H1 (cell line): ENCODE measurements around the gene SYVN1. TPM values are rescaled to one million over a fixed set of nuclear protein-coding genes. Genes with fewer than 3 reads are reported as not detected.

Experiments
- ATF2 ChIP-seq: IDR thresholded peaks from 2 replicates; pipeline ENCODE4 v1.6.1; 2012; ENCODE audit warnings: low read length, inconsistent platforms
- BCL11A ChIP-seq, 2 experiments: IDR thresholded peaks; one replicate each; pipeline ENCODE4 v1.6.1; 2011; ENCODE audit warnings: low read depth in 2 of 2, low read length in 2 of 2, mild to moderate bottlenecking in 2 of 2
- CBX8 ChIP-seq: fragments of 300-800, 300-1000 bp; sonication (generic); IDR thresholded peaks from 2 replicates; pipeline ENCODE4 v1.7.1; 2016; ENCODE audit warnings: low read depth, low read length, borderline replicate concordance
- CHD1 ChIP-seq: IDR thresholded peaks from 2 replicates; pipeline ENCODE4 v1.6.1; 2012; ENCODE audit warnings: low read depth, low read length, improper control_type of control experiment
- EGR1 ChIP-seq: IDR thresholded peaks from 2 replicates; pipeline ENCODE4 v1.6.1; 2011; ENCODE audit warnings: low read depth, low read length, borderline replicate concordance
- FOSL1 ChIP-seq: IDR thresholded peaks from 2 replicates; pipeline ENCODE4 v1.6.1; 2011; ENCODE audit warnings: mild to moderate bottlenecking, low read depth, low read length, moderate library complexity; ENCODE audit not compliant: insufficient read depth
- HDAC6 ChIP-seq: IDR thresholded peaks from one replicate; pipeline ENCODE4 v1.7.1; 2012; ENCODE audit warnings: low read depth, mild to moderate bottlenecking, inconsistent platforms, low read length, moderate library complexity
- KDM4A ChIP-seq: IDR thresholded peaks from one replicate; pipeline ENCODE4 v1.7.1; 2012; ENCODE audit warnings: low read depth, mild to moderate bottlenecking, moderate library complexity, low read length, inconsistent platforms; ENCODE audit not compliant: severe bottlenecking
- NRF1 ChIP-seq: IDR thresholded peaks from 2 replicates; pipeline ENCODE4 v1.6.1; 2011; ENCODE audit warnings: mild to moderate bottlenecking, low read depth, low read length, improper control_type of control experiment
- RFX5 ChIP-seq: IDR thresholded peaks from 2 replicates; pipeline ENCODE4 v1.6.1; 2011; ENCODE audit warnings: low read depth, low read length, improper control_type of control experiment, borderline replicate concordance
- RNF2 ChIP-seq: fragments of 200-900, 300-1000 bp; sonication (generic); IDR thresholded peaks from 2 replicates; pipeline ENCODE4 v1.7.1; 2016; ENCODE audit warnings: borderline replicate concordance, low read depth, mild to moderate bottlenecking, antibody characterized with exemption, low read length; ENCODE audit not compliant: poor library complexity, severe bottlenecking; ENCODE audit errors: missing control alignments
- SIN3A ChIP-seq, 2 experiments: IDR thresholded peaks in 1 of 2; conservative IDR thresholded peaks in 1 of 2; 2 replicates each; pipeline ENCODE4 v1.6.1; 2011 to 2012; ENCODE audit warnings: low read length in 2 of 2, improper control_type of control experiment in 1 of 2, low read depth in 1 of 2, mild to moderate bottlenecking in 1 of 2
- SIRT6 ChIP-seq: IDR thresholded peaks from one replicate; pipeline ENCODE4 v1.7.1; 2012; ENCODE audit warnings: low read length, inconsistent platforms
- ZNF274 ChIP-seq: IDR thresholded peaks from 2 replicates; pipeline ENCODE4 v1.7.0; 2012; ENCODE audit warnings: low read length, borderline replicate concordance; ENCODE audit errors: extremely low read depth
- polyA plus RNA-seq, 7 experiments: library from polyadenylated mRNA; depleted of rRNA in 3 of 7; stranded (reverse) in 5 of 7; unstranded in 2 of 7; fragments of >200 nt in 5 of 7; fragments of 200-250 nt in 2 of 7; gene quantifications; 1 replicate in 5 of 7; 2 replicates in 1 of 7; 4 replicates in 1 of 7; pipeline versions ENCODE4 v1.2.1 to v1.2.3, GENCODE V29; 2011 to 2013; ENCODE audit warnings: missing spikeins in 2 of 7, mixed read lengths in 2 of 7
- total RNA-seq: library from RNA; stranded (reverse); fragmentation: NEBNext Ultra II Directional; extraction: Animal tissue kit (Norgen Biotek cat#: 25700); gene quantifications from 2 replicates; pipeline ENCODE4 v1.2.1, GENCODE V29; 2021
- TF ChIP-seq, protein P1 (sequence below): IDR thresholded peaks from 2 replicates; pipeline ENCODE4 v1.6.1; 2011; ENCODE audit warnings: low read depth, mild to moderate bottlenecking, low read length; ENCODE audit not compliant: insufficient read depth
- TF ChIP-seq, protein P2 (sequence below): IDR thresholded peaks from 2 replicates; pipeline ENCODE4 v1.6.1; 2012; ENCODE audit warnings: inconsistent platforms
- TF ChIP-seq, protein P3 (sequence below), 3 experiments: IDR thresholded peaks; 1 replicate in 2 of 3; 2 replicates in 1 of 3; pipeline versions ENCODE4 v1.5.1 to v1.6.1; 2011; ENCODE audit warnings: low read length in 3 of 3, mild to moderate bottlenecking in 3 of 3, inconsistent platforms in 2 of 3, low read depth in 1 of 3, moderate library complexity in 1 of 3; ENCODE audit not compliant: insufficient read depth in 1 of 3; ENCODE audit errors: control extremely low read depth in 1 of 3

The SYVN1 gene
- total and polyA plus RNA-seq, 2 of the 8 experiments (the other 6 are each of a cell fraction or from before 2014, with no cell fraction given): 27.8 to 29.4 TPM

GRCh38 chr11:65083834-65084597 is 50.3 kb downstream of the SYVN1 start, which contains the start of the genes CDCA5 and ZFPL1 (continued):
- no peak for TF ChIP-seq RFX5
- TF ChIP-seq RNF2: no peak
- no peak for TF ChIP-seq ZNF274
- TF ChIP-seq FOSL1: no peak
- TF ChIP-seq ATF2: no peak
- TF ChIP-seq EGR1: no peak
- TF ChIP-seq, protein P1, sequence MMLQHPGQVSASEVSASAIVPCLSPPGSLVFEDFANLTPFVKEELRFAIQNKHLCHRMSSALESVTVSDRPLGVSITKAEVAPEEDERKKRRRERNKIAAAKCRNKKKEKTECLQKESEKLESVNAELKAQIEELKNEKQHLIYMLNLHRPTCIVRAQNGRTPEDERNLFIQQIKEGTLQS: peak; percentile 91
- TF ChIP-seq HDAC6: no peak
- TF ChIP-seq CBX8: no peak
- TF ChIP-seq SIN3A (conservative IDR thresholded peaks at IDR 0.05 in 1 of 2, IDR thresholded peaks at IDR 0.05 in 1 of 2; ENCODE audit: low read depth in 1 of 2, low read length in 2 of 2): peak; percentile 21 to 98; a peak in 2 of 4 replicates
- TF ChIP-seq CHD1: no peak
- no peak for TF ChIP-seq SIRT6
- TF ChIP-seq, protein P2, sequence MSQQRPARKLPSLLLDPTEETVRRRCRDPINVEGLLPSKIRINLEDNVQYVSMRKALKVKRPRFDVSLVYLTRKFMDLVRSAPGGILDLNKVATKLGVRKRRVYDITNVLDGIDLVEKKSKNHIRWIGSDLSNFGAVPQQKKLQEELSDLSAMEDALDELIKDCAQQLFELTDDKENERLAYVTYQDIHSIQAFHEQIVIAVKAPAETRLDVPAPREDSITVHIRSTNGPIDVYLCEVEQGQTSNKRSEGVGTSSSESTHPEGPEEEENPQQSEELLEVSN: no peak
- peak; percentile 94 for TF ChIP-seq KDM4A
- TF ChIP-seq, protein P3, sequence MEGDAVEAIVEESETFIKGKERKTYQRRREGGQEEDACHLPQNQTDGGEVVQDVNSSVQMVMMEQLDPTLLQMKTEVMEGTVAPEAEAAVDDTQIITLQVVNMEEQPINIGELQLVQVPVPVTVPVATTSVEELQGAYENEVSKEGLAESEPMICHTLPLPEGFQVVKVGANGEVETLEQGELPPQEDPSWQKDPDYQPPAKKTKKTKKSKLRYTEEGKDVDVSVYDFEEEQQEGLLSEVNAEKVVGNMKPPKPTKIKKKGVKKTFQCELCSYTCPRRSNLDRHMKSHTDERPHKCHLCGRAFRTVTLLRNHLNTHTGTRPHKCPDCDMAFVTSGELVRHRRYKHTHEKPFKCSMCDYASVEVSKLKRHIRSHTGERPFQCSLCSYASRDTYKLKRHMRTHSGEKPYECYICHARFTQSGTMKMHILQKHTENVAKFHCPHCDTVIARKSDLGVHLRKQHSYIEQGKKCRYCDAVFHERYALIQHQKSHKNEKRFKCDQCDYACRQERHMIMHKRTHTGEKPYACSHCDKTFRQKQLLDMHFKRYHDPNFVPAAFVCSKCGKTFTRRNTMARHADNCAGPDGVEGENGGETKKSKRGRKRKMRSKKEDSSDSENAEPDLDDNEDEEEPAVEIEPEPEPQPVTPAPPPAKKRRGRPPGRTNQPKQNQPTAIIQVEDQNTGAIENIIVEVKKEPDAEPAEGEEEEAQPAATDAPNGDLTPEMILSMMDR (IDR thresholded peaks at IDR 0.05; ENCODE audit: control extremely low read depth in 1 of 3, insufficient read depth in 1 of 3, low read depth in 1 of 3, low read length in 3 of 3): no peak; a peak in 1 of 4 replicates
- TF ChIP-seq NRF1: no peak
- TF ChIP-seq BCL11A (IDR thresholded peaks at IDR 0.05; ENCODE audit: low read depth in 2 of 2, low read length in 2 of 2): no peak
